Ovary (tissue), 9 donors: ENCODE measurements around the gene TMEM107. TPM values are rescaled to one million over a fixed set of nuclear protein-coding genes. Genes with fewer than 3 reads are reported as not detected.
A peak's percentile ranks its signal among the peaks of the same experiment; 100 is the strongest.

ENCODE experiments used
- DNase-seq, 5 donors: peaks; one replicate each; pipeline ENCODE4 v3.0.0-alpha.2; 2019 to 2020
- H3K27ac ChIP-seq, 2 donors: fragments of 200-600 bp; one replicate each; pipeline versions ENCODE4 v1.5.1 to v1.8.0; 2019 to 2022
- H3K27me3 ChIP-seq: fragments of 200-600 bp; one replicate; pipeline ENCODE4 v1.8.0; 2022
- H3K36me3 ChIP-seq: fragments of 200-600 bp; sonication (generic); one replicate; pipeline ENCODE4 v1.5.1; 2019
- H3K4me1 ChIP-seq: one replicate; pipeline ENCODE4 v1.8.1; 2013; ENCODE audit warnings: mild to moderate bottlenecking, moderate library complexity; ENCODE audit not compliant: insufficient read depth
- H3K4me3 ChIP-seq: fragments of 200-600 bp; sonication (generic); one replicate; pipeline ENCODE4 v1.5.1; 2017
- H3K9me3 ChIP-seq, 2 donors: fragments of 200-600 bp in 1 of 2; sonication (generic) in 1 of 2; one replicate each; pipeline versions ENCODE4 v1.5.1 to v1.8.1; 2013 to 2019; ENCODE audit warnings: mild to moderate bottlenecking in 1 of 2, moderate library complexity in 1 of 2
- CTCF ChIP-seq, 3 donors: fragments of 450-650 bp in 2 of 3; fragments of 200-600 bp in 1 of 3; IDR thresholded peaks; one replicate each; pipeline versions ENCODE4 v1.5.1 to v1.8.0; 2016 to 2022; ENCODE audit warnings: antibody characterized with exemption in 3 of 3, mild to moderate bottlenecking in 1 of 3
- EP300 ChIP-seq: sonication (generic); formaldehyde crosslinking; IDR thresholded peaks from one replicate; pipeline ENCODE4 v1.6.1; 2017; ENCODE audit warnings: antibody characterized with exemption
- POLR2A ChIP-seq: fragments of 450-650 bp; IDR thresholded peaks from one replicate; pipeline ENCODE4 v1.6.1; 2017; ENCODE audit warnings: antibody characterized with exemption, mild to moderate bottlenecking, moderate library complexity
- WGBS, 3 donors: extraction: QIAGEN DNeasy Blood & Tissue Kit in 1 of 3; methylation state at CpG; one replicate each; pipeline versions ENCODE4 v1.1.5 to v1.1.7; 2013 to 2017; 5-methylcytosine and 5-hydroxymethylcytosine counted together
- intact Hi-C, 4 donors: fragments of 100-400 bp; cut with DNase I; formaldehyde crosslinking; loops; one replicate each; pipeline versions ENCODE4 v1.11.0 to v1.15.1; 2022 to 2023
- polyA plus RNA-seq, 2 donors: library from polyadenylated mRNA; stranded (reverse); fragments of 200-250 nt in 1 of 2; fragments of 350-450 nt in 1 of 2; fragmentation: Illumina TruSeq in 1 of 2; extraction: RNeasy Lipid Tissue Mini Kit (QIAGEN cat#74804) in 1 of 2; gene quantifications; one replicate each; pipeline ENCODE4 v1.2.3, GENCODE V29; 2013 to 2014
- total RNA-seq, 7 donors: library from RNA; depleted of rRNA in 2 of 7; stranded (reverse); fragments of >200 nt in 2 of 7; fragmentation: NEBNext Ultra II Directional in 3 of 7; extraction: Animal tissue kit (Norgen Biotek cat#: 25700) in 3 of 7; gene quantifications; one replicate each; pipeline versions ENCODE4 v1.1.0 to v1.2.4, GENCODE V29; 2016 to 2023
- donor health status: DM: no; HTN: no; CAD: no; lungs with moderate emphysema.
- donor health status: DM: no; HTN: no; CAD: no.
- donor health status: Bipolar disorder and iron deficiency.
- donor health status: DM: yes; HTN: yes; CAD: no.
- donor health status: DM: no; HTN: no; CAD: no.
- donor health status: DM: yes; HTN: yes; CAD: no.

Gene TMEM107
- total and polyA plus RNA-seq, 9 donors: 7.5 to 57.6 (median 10.5) TPM

- no peaks in the 10 kb centered on the region for H3K9me3 ChIP-seq
- intact Hi-C loops: no loop called here
- 67 to 76% (median 74%) methylated on average over 17 to 18 of the region's 18 CpGs for WGBS, 3 donors
- no peak for TF ChIP-seq CTCF (IDR thresholded peaks at IDR 0.05)
- TF ChIP-seq POLR2A: no peak
- no peak for TF ChIP-seq EP300
- peak; percentile 40 to 72 (median 59) for DNase-seq
- H3K27me3 ChIP-seq: no peaks in the 10 kb centered on the region
- no peak overlapping the region for H3K4me3 ChIP-seq
- H3K36me3 ChIP-seq: no peaks in the 10 kb centered on the region
- no peaks in the 10 kb centered on the region for H3K4me1 ChIP-seq
- peak overlapping the region in 1 of 2 donors; percentile 49 for H3K27ac ChIP-seq
Observed at GRCh38 chr17:8140065-8141029, 35.8 kb downstream of the TMEM107 start.

- intact Hi-C loops: loop anchor here in 2 of 4 donors (2.0 to 5.0 kb wide), 3 partner anchors 22 to 153 kb away; no protein-coding TSS in a partner anchor
- peak; percentile 90 to 96 (median 95) for TF ChIP-seq CTCF (IDR thresholded peaks at IDR 0.05)
- peak; percentile 38 for TF ChIP-seq POLR2A
- no peak for TF ChIP-seq EP300
- Histone ChIP-seq H3K27me3 (no peaks in the 10 kb centered on the region), H3K27ac (peak overlapping the region; percentile 49 to 84), H3K4me1 (no peaks in the 10 kb centered on the region), H3K4me3 (peak overlapping the region; percentile 0), H3K36me3 (no peaks in the 10 kb centered on the region), H3K9me3 (no peaks in the 10 kb centered on the region)
- peak; percentile 93 to 98 (median 96) for DNase-seq
- WGBS, 3 donors: 1% methylated on average over 46 of the region's 46 CpGs
Observed at GRCh38 chr17:8138672-8139371, 37.4 kb downstream of the TMEM107 start.

- Histone ChIP-seq H3K4me3 (peak overlapping the region; percentile 0), H3K27ac (peak overlapping the region; percentile 42 to 84), H3K4me1 (no peaks in the 10 kb centered on the region), H3K36me3 (no peaks in the 10 kb centered on the region), H3K27me3 (no peaks in the 10 kb centered on the region), H3K9me3 (no peaks in the 10 kb centered on the region)
- WGBS, 3 donors: 1 to 2% (median 1%) methylated on average over 7 of the region's 7 CpGs
- TF ChIP-seq POLR2A (no peak), EP300 (no peak), CTCF (IDR thresholded peaks at IDR 0.05) (no peak)
- intact Hi-C loops: loop anchor here in 2 of 4 donors (2.0 to 5.0 kb wide), 3 partner anchors 22 to 154 kb away; no protein-coding TSS in a partner anchor
- DNase-seq: no peak
Observed at GRCh38 chr17:8138374-8138671, 37.9 kb downstream of the TMEM107 start.

GRCh38 chr17:8137645-8138373 lies 38.4 kb downstream of the TMEM107 start:
- H3K36me3 ChIP-seq: no peaks in the 10 kb centered on the region
- H3K27me3 ChIP-seq: no peaks in the 10 kb centered on the region
- no peaks in the 10 kb centered on the region for H3K9me3 ChIP-seq
- H3K4me3 ChIP-seq: peak overlapping the region; percentile 0
- TF ChIP-seq CTCF (IDR thresholded peaks at IDR 0.05) (no peak), EP300 (no peak), POLR2A (no peak)
- WGBS, 3 donors: 23 to 32% (median 29%) methylated on average over 21 of the region's 21 CpGs
- peak overlapping the region; percentile 42 to 84 for H3K27ac ChIP-seq
- intact Hi-C loops: loop anchor here in 2 of 4 donors (2.0 to 5.0 kb wide), 3 partner anchors 23 to 154 kb away; no protein-coding TSS in a partner anchor
- DNase-seq: peak in 4 of 5 donors; percentile 25 to 53 (median 50)
- no peaks in the 10 kb centered on the region for H3K4me1 ChIP-seq
